Esophagus muscularis mucosa (tissue), 3 donors: ENCODE measurements around the gene RCN1.

Experiments used
- POLR2A ChIP-seq: fragments of 450-650 bp; IDR thresholded peaks from one replicate; pipeline ENCODE4 v1.6.1; 2017; ENCODE audit warnings: antibody characterized with exemption, moderate library complexity, mild to moderate bottlenecking, low read depth
- POLR2AphosphoS5 ChIP-seq, 2 donors: sonication (generic); formaldehyde crosslinking; IDR thresholded peaks; one replicate each; pipeline ENCODE4 v1.6.1; 2017; ENCODE audit warnings: antibody characterized with exemption in 2 of 2
- TF ChIP-seq, protein P1 (sequence below), 3 experiments: fragments of 200-600 bp in 2 of 3; fragments of 450-650 bp in 1 of 3; sonication (generic) in 2 of 3; IDR thresholded peaks; one replicate each; pipeline ENCODE4 v1.5.1; 2017 to 2019; ENCODE audit warnings: antibody characterized with exemption in 3 of 3, mild to moderate bottlenecking in 2 of 3, moderate library complexity in 1 of 3

DNA sequence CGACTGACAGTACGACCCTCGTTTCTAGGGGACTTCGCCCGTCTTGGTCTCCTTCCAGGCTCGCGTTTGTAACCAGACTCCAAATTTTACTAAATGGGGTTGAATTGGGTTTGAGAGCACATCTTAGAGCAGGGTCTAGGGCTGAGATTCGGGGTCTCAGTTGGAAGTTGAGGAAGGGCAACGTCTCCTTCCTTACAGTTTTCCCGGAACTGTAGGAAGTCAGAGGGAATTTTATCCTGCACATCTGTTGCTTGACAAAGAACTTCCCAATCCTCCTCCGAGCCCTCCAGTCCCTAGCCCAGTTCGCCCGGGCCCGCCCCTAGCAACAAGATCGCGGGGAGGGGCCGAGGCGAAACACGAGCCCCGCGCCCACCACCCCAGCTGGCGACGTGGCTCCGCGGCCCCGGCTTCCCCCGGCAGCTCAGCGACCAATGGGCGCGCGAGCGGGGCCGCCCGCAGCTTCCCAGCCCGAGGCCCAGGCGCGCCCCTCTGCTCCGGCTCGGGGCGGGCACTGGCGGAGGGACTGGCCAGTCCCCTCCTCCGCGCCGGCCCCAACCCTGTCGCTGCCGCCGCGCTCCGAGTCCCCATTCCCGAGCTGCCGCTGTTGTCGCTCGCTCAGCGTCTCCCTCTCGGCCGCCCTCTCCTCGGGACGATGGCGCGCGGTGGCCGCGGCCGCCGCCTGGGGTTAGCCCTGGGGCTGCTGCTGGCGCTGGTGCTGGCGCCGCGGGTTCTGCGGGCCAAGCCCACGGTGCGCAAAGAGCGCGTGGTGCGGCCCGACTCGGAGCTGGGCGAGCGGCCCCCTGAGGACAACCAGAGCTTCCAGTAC is at the start of gene RCN1:
- TF ChIP-seq, protein P1, sequence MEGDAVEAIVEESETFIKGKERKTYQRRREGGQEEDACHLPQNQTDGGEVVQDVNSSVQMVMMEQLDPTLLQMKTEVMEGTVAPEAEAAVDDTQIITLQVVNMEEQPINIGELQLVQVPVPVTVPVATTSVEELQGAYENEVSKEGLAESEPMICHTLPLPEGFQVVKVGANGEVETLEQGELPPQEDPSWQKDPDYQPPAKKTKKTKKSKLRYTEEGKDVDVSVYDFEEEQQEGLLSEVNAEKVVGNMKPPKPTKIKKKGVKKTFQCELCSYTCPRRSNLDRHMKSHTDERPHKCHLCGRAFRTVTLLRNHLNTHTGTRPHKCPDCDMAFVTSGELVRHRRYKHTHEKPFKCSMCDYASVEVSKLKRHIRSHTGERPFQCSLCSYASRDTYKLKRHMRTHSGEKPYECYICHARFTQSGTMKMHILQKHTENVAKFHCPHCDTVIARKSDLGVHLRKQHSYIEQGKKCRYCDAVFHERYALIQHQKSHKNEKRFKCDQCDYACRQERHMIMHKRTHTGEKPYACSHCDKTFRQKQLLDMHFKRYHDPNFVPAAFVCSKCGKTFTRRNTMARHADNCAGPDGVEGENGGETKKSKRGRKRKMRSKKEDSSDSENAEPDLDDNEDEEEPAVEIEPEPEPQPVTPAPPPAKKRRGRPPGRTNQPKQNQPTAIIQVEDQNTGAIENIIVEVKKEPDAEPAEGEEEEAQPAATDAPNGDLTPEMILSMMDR (IDR thresholded peaks at IDR 0.05): no peak
- TF ChIP-seq POLR2A (no peak), POLR2AphosphoS5 (IDR thresholded peaks at IDR 0.05) (peak; percentile 18 to 52)
